HEK293 (cell line): Measurements from ENCODE around the gene RIN1.

Source experiments
- CTCF ChIA-PET: fragments of 350-600 bp; formaldehyde crosslinking; extraction: SDS; loops from one replicate; lab custom pipeline; 2021; ENCODE audit warnings: antibody characterized with exemption; lab: Yijun Ruan, JAX
- POLR2A ChIA-PET: fragments of 300-600 bp; formaldehyde crosslinking; extraction: SDS; loops from one replicate; lab custom pipeline; 2020; ENCODE audit warnings: antibody characterized with exemption, inconsistent platforms; lab: Yijun Ruan, JAX
- H3K27ac ChIP-seq: fragments of 200-500 bp; sonication (Bioruptor generic); 2 replicates; pipeline ENCODE4 v1.5.1; 2014; ENCODE audit warnings: low read depth, low read length, control low read depth, inconsistent platforms; ENCODE audit errors: extremely low read depth
- H3K36me3 ChIP-seq, 2 experiments: fragments of 200-500 bp in 1 of 2; sonication (Bioruptor generic) in 1 of 2; 1 replicate in 1 of 2; 2 replicates in 1 of 2; pipeline ENCODE4 v1.5.1; 2014 to 2017; ENCODE audit warnings: inconsistent platforms in 2 of 2, low read length in 2 of 2; ENCODE audit not compliant: control insufficient read depth in 2 of 2, insufficient read depth in 1 of 2
- H3K4me1 ChIP-seq: fragments of 200-500 bp; sonication (Bioruptor generic); 2 replicates; pipeline ENCODE4 v1.5.1; 2014; ENCODE audit warnings: mild to moderate bottlenecking, low read length, inconsistent platforms; ENCODE audit not compliant: control insufficient read depth, insufficient read depth
- H3K4me3 ChIP-seq: 2 replicates; pipeline ENCODE4 v1.5.1; 2011; ENCODE audit warnings: low read depth, mild to moderate bottlenecking, control low read depth, low read length, moderate library complexity
- H3K9me3 ChIP-seq: fragments of 200-500 bp; sonication (Bioruptor generic); 2 replicates; pipeline ENCODE4 v1.5.1; 2014; ENCODE audit warnings: low read depth, low read length, inconsistent platforms; ENCODE audit not compliant: control insufficient read depth, insufficient read depth
- BCL11A ChIP-seq: fragments of 450-650 bp; formaldehyde crosslinking; IDR thresholded peaks from 2 replicates; pipeline ENCODE4 v1.5.1; 2016; ENCODE audit warnings: low read depth, missing biosample characterization, missing genetic modification characterization
- GLI4 ChIP-seq: fragments of 450-650 bp; formaldehyde crosslinking; IDR thresholded peaks from 2 replicates; pipeline ENCODE4 v1.5.1; 2016; ENCODE audit warnings: missing biosample characterization, missing genetic modification characterization
- GLIS2 ChIP-seq: fragments of 450-650 bp; formaldehyde crosslinking; IDR thresholded peaks from 2 replicates; pipeline ENCODE4 v1.5.1; 2016; ENCODE audit warnings: missing biosample characterization, missing genetic modification characterization
- KLF16 ChIP-seq: fragments of 450-650 bp; formaldehyde crosslinking; IDR thresholded peaks from 2 replicates; pipeline ENCODE4 v1.5.1; 2017; ENCODE audit warnings: missing biosample characterization, missing genetic modification characterization
- SALL2 ChIP-seq: fragments of 450-650 bp; formaldehyde crosslinking; IDR thresholded peaks from 2 replicates; pipeline ENCODE4 v1.5.0; 2017; ENCODE audit warnings: missing biosample characterization, mild to moderate bottlenecking, missing genetic modification characterization, borderline replicate concordance
- ZBTB49 ChIP-seq: fragments of 450-650 bp; formaldehyde crosslinking; IDR thresholded peaks from 2 replicates; pipeline ENCODE4 v1.5.1; 2016; ENCODE audit warnings: missing biosample characterization, missing genetic modification characterization, low read depth
- ZFP69B ChIP-seq: fragments of 450-650 bp; formaldehyde crosslinking; IDR thresholded peaks from 2 replicates; pipeline ENCODE4 v1.5.1; 2016; ENCODE audit warnings: missing biosample characterization, missing genetic modification characterization
- ZNF16 ChIP-seq: fragments of 450-650 bp; formaldehyde crosslinking; IDR thresholded peaks from 2 replicates; pipeline ENCODE4 v1.5.1; 2016; ENCODE audit warnings: low read depth, missing biosample characterization, missing genetic modification characterization
- ZNF174 ChIP-seq: fragments of 450-650 bp; formaldehyde crosslinking; IDR thresholded peaks from 2 replicates; pipeline ENCODE4 v1.5.0; 2017; ENCODE audit warnings: missing biosample characterization, mild to moderate bottlenecking, missing genetic modification characterization
- ZNF292 ChIP-seq: fragments of 450-650 bp; formaldehyde crosslinking; IDR thresholded peaks from 2 replicates; pipeline ENCODE4 v1.5.1; 2016; ENCODE audit warnings: low read depth, missing biosample characterization, missing genetic modification characterization, borderline replicate concordance
- ZNF324 ChIP-seq: fragments of 450-650 bp; formaldehyde crosslinking; IDR thresholded peaks from 2 replicates; pipeline ENCODE4 v1.5.1; 2016; ENCODE audit warnings: missing biosample characterization, missing genetic modification characterization
- ZNF354C ChIP-seq: fragments of 450-650 bp; formaldehyde crosslinking; IDR thresholded peaks from 2 replicates; pipeline ENCODE4 v1.5.1; 2016; ENCODE audit warnings: missing biosample characterization, missing genetic modification characterization, low read depth, borderline replicate concordance
- ZNF37A ChIP-seq: fragments of 450-650 bp; IDR thresholded peaks from 2 replicates; pipeline ENCODE4 v1.5.1; 2018; ENCODE audit warnings: missing biosample characterization, missing genetic modification characterization
- ZNF433 ChIP-seq: fragments of 450-650 bp; formaldehyde crosslinking; IDR thresholded peaks from 2 replicates; pipeline ENCODE4 v1.5.1; 2016; ENCODE audit warnings: missing biosample characterization, missing genetic modification characterization, low read depth
- ZNF501 ChIP-seq: fragments of 450-650 bp; formaldehyde crosslinking; IDR thresholded peaks from 2 replicates; pipeline ENCODE4 v1.5.1; 2016; ENCODE audit warnings: missing biosample characterization, missing genetic modification characterization
- ZNF521 ChIP-seq: fragments of 450-650 bp; formaldehyde crosslinking; IDR thresholded peaks from 2 replicates; pipeline ENCODE4 v1.5.1; 2017; ENCODE audit warnings: missing biosample characterization, mild to moderate bottlenecking, missing genetic modification characterization
- ZNF548 ChIP-seq: fragments of 450-650 bp; formaldehyde crosslinking; IDR thresholded peaks from 2 replicates; pipeline ENCODE4 v1.5.1; 2016; ENCODE audit warnings: missing biosample characterization, missing genetic modification characterization
- ZNF664 ChIP-seq: fragments of 450-650 bp; formaldehyde crosslinking; IDR thresholded peaks from 2 replicates; pipeline ENCODE4 v1.5.1; 2016; ENCODE audit warnings: missing biosample characterization, missing genetic modification characterization
- ZNF677 ChIP-seq: fragments of 450-650 bp; IDR thresholded peaks from 2 replicates; pipeline ENCODE4 v1.5.0; 2018; ENCODE audit warnings: missing biosample characterization, mild to moderate bottlenecking, missing genetic modification characterization, moderate library complexity
- TF ChIP-seq, protein P1 (sequence below): fragments of 450-650 bp; formaldehyde crosslinking; IDR thresholded peaks from 2 replicates; pipeline ENCODE4 v1.5.1; 2016; ENCODE audit warnings: missing biosample characterization, missing genetic modification characterization

Gene RIN1

DNA sequence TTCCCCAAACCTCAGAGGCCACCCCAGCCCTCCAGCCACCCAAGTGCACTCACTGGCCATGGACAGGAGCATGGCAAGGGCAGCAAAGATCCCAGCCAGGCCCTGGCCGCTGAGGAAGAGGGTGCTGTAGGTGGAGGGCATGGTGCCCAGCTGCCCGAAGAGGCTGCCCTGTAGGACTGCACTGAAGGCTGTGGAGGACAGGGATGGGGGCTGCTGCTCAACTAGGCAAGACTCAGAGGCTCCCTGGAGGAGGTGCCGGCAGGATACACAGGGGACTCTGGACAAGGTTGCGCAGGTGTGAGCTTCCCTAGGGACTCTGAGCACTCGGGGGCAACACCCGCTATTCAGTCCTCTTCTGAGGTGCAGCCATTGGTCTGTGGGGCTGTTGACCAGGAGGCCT is 32.2 kb upstream of the RIN1 start:
- Histone ChIP-seq H3K4me3 (no peak overlapping the region), H3K9me3 (no peaks in the 10 kb centered on the region), H3K4me1 (no peaks in the 10 kb centered on the region), H3K36me3 (peaks cover 0 to 47% of the 10 kb centered on the region in 2 experiments; a peak in 1 of 3 replicates), H3K27ac (no peak overlapping the region)
- TF ChIP-seq ZNF501 (tag by site-specific recombination) (no peak), ZNF292 (no peak), ZNF37A (no peak), ZNF354C (tag by site-specific recombination) (no peak), ZFP69B (tag by site-specific recombination) (no peak), ZNF174 (tag by site-specific recombination) (no peak), SALL2 (tag by site-specific recombination) (no peak), ZNF677 (tag by site-specific recombination) (no peak), ZNF16 (tag by site-specific recombination) (no peak), ZNF433 (no peak), ZNF521 (tag by site-specific recombination) (no peak), GLI4 (no peak)
- POLR2A ChIA-PET = interaction anchor here (0.9 kb wide), 1 partner anchor 9 kb away, joined by 3 read pairs; no protein-coding TSS in a partner anchor
- CTCF ChIA-PET = no interaction called here

GRCh38 chr11:66367561-66368312 is 31.5 kb upstream of the RIN1 start:
- CTCF ChIA-PET = interaction anchor here (1.7 to 5.6 kb wide), 3 partner anchors 17 to 56 kb away, joined by 5 to 58 read pairs (median 15); no protein-coding TSS in a partner anchor
- POLR2A ChIA-PET = interaction anchor here (0.9 kb wide), 1 partner anchor 8 kb away, joined by 3 read pairs; no protein-coding TSS in a partner anchor

DNA sequence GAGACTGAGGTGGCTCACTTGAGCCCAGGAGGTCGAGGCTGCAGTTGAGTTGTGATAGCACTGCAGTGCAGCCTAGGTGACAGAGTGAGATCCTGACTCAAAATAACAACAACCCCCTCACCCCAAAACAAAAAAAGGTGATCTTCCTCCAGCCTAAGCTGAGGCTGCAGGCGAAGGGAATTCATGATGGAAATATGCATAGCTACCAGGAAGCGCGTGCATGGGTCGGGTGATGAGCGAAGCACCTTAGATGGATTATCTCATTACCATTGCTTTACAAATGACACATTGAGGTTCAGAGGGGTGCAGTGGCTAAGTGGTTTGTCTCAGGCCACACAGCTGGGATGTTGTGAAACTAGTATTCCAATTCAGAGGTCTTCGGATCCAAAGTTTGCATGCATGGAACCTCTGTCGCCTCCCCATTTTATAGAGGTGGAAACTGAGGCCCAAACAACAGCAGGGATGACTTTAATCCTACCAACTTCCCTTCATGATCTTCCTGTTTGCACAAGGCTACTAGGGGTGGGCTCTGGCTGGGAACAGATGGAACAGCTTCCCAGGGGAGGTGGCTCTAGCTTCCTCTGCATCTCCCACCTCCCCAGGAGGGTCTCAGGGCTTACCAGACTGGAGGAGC is 30.7 kb upstream of the RIN1 start:
- no peak overlapping the region for H3K4me3 ChIP-seq
- CTCF ChIA-PET = interaction anchor here (1.3 to 5.6 kb wide), 4 partner anchors 11 to 55 kb away, joined by 3 to 58 read pairs (median 10); no protein-coding TSS in a partner anchor
- H3K27ac ChIP-seq = no peak overlapping the region
- no peaks in the 10 kb centered on the region for H3K9me3 ChIP-seq
- TF ChIP-seq ZBTB49 (tag by site-specific recombination) (no peak), KLF16 (tag by site-specific recombination) (no peak), BCL11A (tag by site-specific recombination) (no peak), ZFP69B (tag by site-specific recombination) (no peak), ZNF548 (tag by site-specific recombination) (no peak)
- TF ChIP-seq, protein P1, sequence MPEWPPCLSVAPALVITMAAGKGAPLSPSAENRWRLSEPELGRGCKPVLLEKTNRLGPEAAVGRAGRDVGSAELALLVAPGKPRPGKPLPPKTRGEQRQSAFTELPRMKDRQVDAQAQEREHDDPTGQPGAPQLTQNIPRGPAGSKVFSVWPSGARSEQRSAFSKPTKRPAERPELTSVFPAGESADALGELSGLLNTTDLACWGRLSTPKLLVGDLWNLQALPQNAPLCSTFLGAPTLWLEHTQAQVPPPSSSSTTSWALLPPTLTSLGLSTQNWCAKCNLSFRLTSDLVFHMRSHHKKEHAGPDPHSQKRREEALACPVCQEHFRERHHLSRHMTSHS (tag by site-specific recombination) = no peak
- POLR2A ChIA-PET = interaction anchor here (0.6 to 1.0 kb wide), 2 partner anchors 10 to 100 kb away, joined by 3 read pairs; partner anchors contain the start of gene PELI3
- peaks cover 0 to 62% of the 10 kb centered on the region in 2 experiments; a peak in 1 of 3 replicates for H3K36me3 ChIP-seq
- H3K4me1 ChIP-seq = no peaks in the 10 kb centered on the region

More at GRCh38 chr11:66367561-66368312, 31.5 kb upstream of the RIN1 start:
- Histone ChIP-seq H3K4me3 (no peak overlapping the region), H3K9me3 (no peaks in the 10 kb centered on the region), H3K4me1 (no peaks in the 10 kb centered on the region)
- peak; percentile 15; the same call in 1 of the 2 replicates for TF ChIP-seq GLIS2 (tag by site-specific recombination)
- TF ChIP-seq, protein P1 (tag by site-specific recombination) = no peak
- peak; percentile 94 for TF ChIP-seq ZNF664
- TF ChIP-seq ZNF324 (tag by site-specific recombination) = no peak
- TF ChIP-seq, all 188 proteins: peak for 2
- Histone ChIP-seq H3K36me3 (peaks cover 0 to 54% of the 10 kb centered on the region in 2 experiments; a peak in 1 of 3 replicates), H3K27ac (no peak overlapping the region)
